Sigmoid colon (tissue), 4 donors: ENCODE results near the gene DGKK.

ENCODE experiments used
- CTCF ChIP-seq, 4 experiments: fragments of 450-650 bp in 3 of 4; fragments of 200-600 bp in 1 of 4; IDR thresholded peaks; one replicate each; pipeline ENCODE4 v1.5.1; 2016 to 2019; ENCODE audit warnings: antibody characterized with exemption in 4 of 4, mild to moderate bottlenecking in 3 of 4, moderate library complexity in 2 of 4
- POLR2A ChIP-seq, 2 donors: fragments of 450-650 bp; IDR thresholded peaks; one replicate each; pipeline ENCODE4 v1.6.1; 2016; ENCODE audit warnings: antibody characterized with exemption in 2 of 2, mild to moderate bottlenecking in 2 of 2, moderate library complexity in 2 of 2
- POLR2AphosphoS5 ChIP-seq, 4 donors: sonication (generic); formaldehyde crosslinking; IDR thresholded peaks; one replicate each; pipeline ENCODE4 v1.6.1; 2017; ENCODE audit warnings: antibody characterized with exemption in 4 of 4

- TF ChIP-seq CTCF (IDR thresholded peaks at IDR 0.05): no peak
- no peak for TF ChIP-seq POLR2AphosphoS5 (IDR thresholded peaks at IDR 0.05)
- no peak for TF ChIP-seq POLR2A (IDR thresholded peaks at IDR 0.05)
Observed at GRCh38 chrX:50456712-50457484, 13.7 kb downstream of the DGKK start.
